H7 (cell line): Measurements from ENCODE around the gene GPR61. TPM values are rescaled to one million over a fixed set of nuclear protein-coding genes. Genes with fewer than 3 reads are reported as not detected.

Source experiments
- DNase-seq: peaks from one replicate; pipeline ENCODE4 v3.0.0; 2012
- H3K27me3 ChIP-seq: 2 replicates; pipeline ENCODE4 v1.6.0; 2011; ENCODE audit warnings: mild to moderate bottlenecking, low read length; ENCODE audit not compliant: control insufficient read depth, insufficient read depth
- H3K36me3 ChIP-seq: replicated peaks from 2 replicates; pipeline ENCODE4 v1.5.1; 2011; ENCODE audit warnings: low read length; ENCODE audit not compliant: control insufficient read depth, insufficient read depth
- H3K4me3 ChIP-seq: 2 replicates; pipeline ENCODE4 v1.5.1; 2011; ENCODE audit warnings: low read depth, mild to moderate bottlenecking, control low read depth, low read length, moderate library complexity; ENCODE audit not compliant: insufficient read depth
- total RNA-seq: library from RNA; depleted of rRNA; stranded (reverse); fragments of >200 nt; shearing (Covaris generic); gene quantifications from 2 replicates; pipeline ENCODE4 v1.2.3, GENCODE V29; 2014; rRNA removed

Gene GPR61
- total RNA-seq, 1 experiment from 2014 or later, result 0.17 TPM

DNA sequence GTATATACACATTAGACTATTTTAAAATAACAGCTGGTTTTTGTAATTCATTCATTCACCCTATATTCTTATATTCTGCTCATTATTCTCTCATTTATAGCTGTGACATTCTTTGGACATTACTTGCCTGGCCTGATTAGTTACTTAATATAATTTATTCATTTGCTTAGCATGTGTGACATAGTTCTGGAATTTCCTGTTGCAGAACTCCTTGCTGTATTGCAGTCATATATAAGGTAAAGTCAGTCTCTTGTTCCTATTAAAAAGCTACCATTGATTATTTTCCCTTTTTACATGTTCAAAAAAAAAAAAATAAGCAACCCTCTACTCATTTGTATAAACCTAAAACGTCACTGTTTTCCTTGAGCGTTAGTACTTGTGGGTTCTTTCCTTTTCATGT is 55.9 kb downstream of the GPR61 start:
- no peak overlapping the region for H3K4me3 ChIP-seq
- peaks cover 3% of the 10 kb centered on the region for H3K36me3 ChIP-seq
- no peak for DNase-seq
- no peaks in the 10 kb centered on the region for H3K27me3 ChIP-seq

Other genes starting within 250 kb of the GPR61 start
- not detected in 2 replicates for gene MYBPHL, start 232.9 kb upstream of the GPR61 start, total RNA-seq
- 12.4 and 15.9 TPM in 2 replicates for gene SORT1, start 142.0 kb upstream of the GPR61 start, total RNA-seq
- 141 and 142 TPM in 2 replicates for gene PSMA5, start 113.4 kb upstream of the GPR61 start, total RNA-seq
- gene SYPL2, start 73.3 kb upstream of the GPR61 start, total RNA-seq, result 1.1 and 4.4 TPM in 2 replicates
- 9.6 and 9.9 TPM in 2 replicates for gene ATXN7L2, start 56.0 kb upstream of the GPR61 start, total RNA-seq
- 3.1 and 4.2 TPM in 2 replicates for gene CYB561D1, start 45.8 kb upstream of the GPR61 start, total RNA-seq
- 1.1 and 1.9 TPM in 2 replicates for gene AMIGO1, start 30.1 kb upstream of the GPR61 start, total RNA-seq
- 13.3 and 14.6 TPM in 2 replicates for gene GNAI3, start 8.7 kb downstream of the GPR61 start, total RNA-seq
- not detected in 2 replicates for gene GNAT2, start 79.7 kb downstream of the GPR61 start, total RNA-seq
- 78.0 and 83.7 TPM in 2 replicates for gene AMPD2, start 80.0 kb downstream of the GPR61 start, total RNA-seq
- 31.2 and 43.2 TPM in 2 replicates for gene GSTM4, start 116.2 kb downstream of the GPR61 start, total RNA-seq
- 10.8 and 17.7 TPM in 2 replicates for gene GSTM2, start 128.2 kb downstream of the GPR61 start, total RNA-seq
- gene GSTM1, start 147.9 kb downstream of the GPR61 start, total RNA-seq, result not detected in 2 replicates
- not detected in 2 replicates for gene GSTM5, start 172.4 kb downstream of the GPR61 start, total RNA-seq
- 24.7 and 27.3 TPM in 2 replicates for gene GSTM3, start 201.2 kb downstream of the GPR61 start, total RNA-seq
- gene EPS8L3, start 224.1 kb downstream of the GPR61 start, total RNA-seq, result not detected in 2 replicates